Endothelial cell of umbilical vein (primary cell): ENCODE results near the gene TREML2. TPM values are rescaled to one million over a fixed set of nuclear protein-coding genes. Genes with fewer than 3 reads are reported as not detected.

Experiments
- BruUV-seq: library from RNA; stranded (reverse); fragments of 400-500 nt; replicated peaks from 2 replicates; lab custom pipeline; 2021; lab: Mats Ljungman, UMichigan
- CTCF ChIA-PET: fragments of 300-600, 350-600 bp; sonication (Branson Sonifier 250); formaldehyde crosslinking; loops from one replicate; lab custom pipeline; 2021; ENCODE audit warnings: antibody characterized with exemption, inconsistent platforms; lab: Charles Lee
- POLR2A ChIA-PET: fragments of 300-600, 350-600 bp; sonication (Branson Sonifier 250); formaldehyde crosslinking; loops from one replicate; lab custom pipeline; 2021; ENCODE audit warnings: antibody characterized with exemption, inconsistent platforms; lab: Charles Lee
- DNase-seq: peaks from one replicate; pipeline ENCODE4 v3.0.0-alpha.2; 2011; ENCODE audit warnings: low read depth, low spot score
- FAIRE-seq: peaks from 2 replicates; lab custom pipeline; 2011; peaks lifted over from hg19 to GRCh38; lab: Jason Lieb, UNC
- H2AFZ ChIP-seq: 2 replicates; pipeline ENCODE4 v1.6.0; 2012; ENCODE audit warnings: low read depth, low read length, control low read depth, inconsistent platforms
- H3K27ac ChIP-seq: 2 replicates; pipeline ENCODE4 v1.5.1; 2011; ENCODE audit warnings: low read depth, mild to moderate bottlenecking, control low read depth, low read length, moderate library complexity; ENCODE audit not compliant: insufficient read depth
- H3K27me3 ChIP-seq, 2 experiments: 2 replicates each; pipeline versions ENCODE4 v1.6.0 to v1.6.1; 2011; ENCODE audit warnings: low read length in 2 of 2, mixed read lengths in 1 of 2; ENCODE audit not compliant: control insufficient read depth in 2 of 2, insufficient read depth in 2 of 2
- H3K36me3 ChIP-seq, 2 experiments: 2 replicates in 1 of 2; 3 replicates in 1 of 2; pipeline ENCODE4 v1.5.1; 2011; ENCODE audit warnings: low read length in 2 of 2, mild to moderate bottlenecking in 1 of 2, moderate library complexity in 1 of 2; ENCODE audit not compliant: control insufficient read depth in 2 of 2, insufficient read depth in 2 of 2; ENCODE audit errors: extremely low read depth in 1 of 2
- H3K4me1 ChIP-seq: 3 replicates; pipeline ENCODE4 v1.5.1; 2011; ENCODE audit warnings: mild to moderate bottlenecking, low read length; ENCODE audit not compliant: control insufficient read depth, insufficient read depth; ENCODE audit errors: extremely low read depth
- H3K4me2 ChIP-seq: 2 replicates; pipeline ENCODE4 v1.6.1; 2011; ENCODE audit warnings: low read length, control low read depth, mixed read lengths; ENCODE audit not compliant: insufficient read depth
- H3K4me3 ChIP-seq, 3 experiments: fragments of 200-600 bp in 1 of 3; sonication (generic), shearing (Covaris generic) in 1 of 3; replicated peaks in 1 of 3; 2 replicates each; pipeline ENCODE4 v1.5.1; 2011 to 2016; ENCODE audit warnings: control low read depth in 3 of 3, low read length in 3 of 3, mild to moderate bottlenecking in 2 of 3, inconsistent platforms in 1 of 3, low read depth in 1 of 3, moderate library complexity in 1 of 3; ENCODE audit not compliant: insufficient read depth in 1 of 3
- H3K79me2 ChIP-seq: 2 replicates; pipeline ENCODE4 v1.6.0; 2012; ENCODE audit warnings: low read length, inconsistent platforms; ENCODE audit not compliant: control insufficient read depth, insufficient read depth
- H3K9ac ChIP-seq: replicated peaks from 2 replicates; pipeline ENCODE3; 2011; ENCODE audit warnings: low read length, control low read depth; ENCODE audit not compliant: insufficient read depth; ENCODE audit errors: extremely low read depth
- H3K9me1 ChIP-seq: replicated peaks from 3 replicates; pipeline ENCODE4 v1.6.0; 2011; ENCODE audit warnings: mild to moderate bottlenecking, low read length; ENCODE audit not compliant: control insufficient read depth, insufficient read depth; ENCODE audit errors: extremely low read depth
- H3K9me3 ChIP-seq: replicated peaks from 2 replicates; pipeline ENCODE4 v1.5.1; 2012; ENCODE audit warnings: low read length, inconsistent platforms; ENCODE audit not compliant: control insufficient read depth, insufficient read depth
- H4K20me1 ChIP-seq: replicated peaks from 2 replicates; pipeline ENCODE3; 2011; ENCODE audit warnings: mild to moderate bottlenecking, low read length; ENCODE audit not compliant: control insufficient read depth, insufficient read depth; ENCODE audit errors: extremely low read depth
- CTCF ChIP-seq, 2 donors: IDR thresholded peaks; 1 replicate in 1 of 2; 2 replicates in 1 of 2; pipeline ENCODE4 v1.5.1; 2011; ENCODE audit warnings: low read length in 2 of 2, mild to moderate bottlenecking in 2 of 2, moderate library complexity in 2 of 2, control low read depth in 1 of 2, inconsistent platforms in 1 of 2, low read depth in 1 of 2; ENCODE audit not compliant: insufficient read depth in 1 of 2; ENCODE audit errors: extremely low read depth in 1 of 2
- EZH2 ChIP-seq: IDR thresholded peaks from 2 replicates; pipeline ENCODE4 v1.6.1; 2012; ENCODE audit warnings: borderline replicate concordance, low read depth, mild to moderate bottlenecking, moderate library complexity, low read length, inconsistent platforms; ENCODE audit not compliant: severe bottlenecking
- FOS ChIP-seq: IDR thresholded peaks from 2 replicates; pipeline ENCODE4 v1.6.1; 2011; ENCODE audit warnings: mild to moderate bottlenecking, low read length, moderate library complexity, borderline replicate concordance; ENCODE audit not compliant: insufficient read depth
- GATA2 ChIP-seq: IDR thresholded peaks from 2 replicates; pipeline ENCODE4 v1.7.0; 2011; ENCODE audit warnings: low read depth, mild to moderate bottlenecking, moderate library complexity, mixed read lengths, low read length; ENCODE audit not compliant: insufficient read length, insufficient read depth
- JUN ChIP-seq: IDR thresholded peaks from 2 replicates; pipeline ENCODE4 v1.6.1; 2011; ENCODE audit warnings: borderline replicate concordance, low read depth; ENCODE audit not compliant: insufficient read length, insufficient read depth
- MAX ChIP-seq: IDR thresholded peaks from 2 replicates; pipeline ENCODE4 v1.6.1; 2011; ENCODE audit not compliant: insufficient read depth, insufficient read length
- MYC ChIP-seq: IDR thresholded peaks from one replicate; pipeline ENCODE4 v1.6.1; 2011; ENCODE audit warnings: mild to moderate bottlenecking, low read depth, low read length
- POLR2A ChIP-seq: IDR thresholded peaks from 2 replicates; pipeline ENCODE4 v1.6.1; 2012; ENCODE audit warnings: low read depth, mild to moderate bottlenecking, control low read depth, low read length
- POLR2AphosphoS5 ChIP-seq: IDR thresholded peaks from 2 replicates; pipeline ENCODE4 v1.6.1; 2012; ENCODE audit warnings: low read depth, mild to moderate bottlenecking, control low read depth, low read length, moderate library complexity; ENCODE audit not compliant: insufficient read depth
- dilution Hi-C: fragments of 300-500 bp; cut with MboI; formaldehyde crosslinking; loops from one replicate; pipeline ENCODE4 v1.15.0; 2019; ENCODE audit warnings: low sequenced_read_pairs; ENCODE audit not compliant: extremely low pct_ligation_motif_present
- intact Hi-C: fragments of 100-400 bp; cut with micrococcal nuclease; formaldehyde crosslinking; loops from one replicate; pipeline ENCODE4 v1.10.0; 2022
- polyA plus RNA-seq, 4 experiments: library from polyadenylated mRNA; depleted of rRNA in 3 of 4; stranded (reverse) in 3 of 4; unstranded in 1 of 4; fragments of >200 nt; gene quantifications; 2 replicates each; pipeline versions ENCODE4 v1.2.1 to v1.2.3, GENCODE V29; 2011 to 2012; ENCODE audit warnings: missing spikeins in 1 of 4
- total RNA-seq: library from RNA; stranded (reverse); gene quantifications from 2 replicates; pipeline ENCODE4 v1.2.3, GENCODE V29; 2021

The TREML2 gene
- total and polyA plus RNA-seq, 2 donors (not counting 3 experiments of a cell fraction or from before 2014, with no cell fraction given): not detected

- DNase-seq (no peak), FAIRE-seq (no peak)
- CTCF ChIA-PET: interaction anchor here (5.0 kb wide), 1 partner anchor 10 kb away, joined by 28 read pairs; no protein-coding TSS in a partner anchor
- POLR2A ChIA-PET: no interaction called here
- BruUV-seq: no TSS peak
- Histone ChIP-seq H2AFZ (no peak overlapping the region), H3K27ac (no peak overlapping the region), H4K20me1 (no peaks in the 10 kb centered on the region), H3K27me3 (peaks cover 4 to 7% of the 10 kb centered on the region in 2 experiments), H3K9me1 (no peaks in the 10 kb centered on the region), H3K79me2 (no peaks in the 10 kb centered on the region), H3K36me3 (no peaks in the 10 kb centered on the region), H3K9me3 (no peaks in the 10 kb centered on the region), H3K4me1 (no peaks in the 10 kb centered on the region), H3K9ac (no peak overlapping the region), H3K4me2 (no peak overlapping the region), H3K4me3 (no peak overlapping the region)
- intact Hi-C loops (no loop called here), dilution Hi-C loops (no loop called here)
- no peak for TF ChIP-seq CTCF (IDR thresholded peaks at IDR 0.05; ENCODE audit: extremely low read depth in 1 of 2, insufficient read depth in 1 of 2, low read depth in 1 of 2, low read length in 2 of 2)
- TF ChIP-seq JUN: no peak
- no peak for TF ChIP-seq GATA2
- no peak for TF ChIP-seq FOS
- TF ChIP-seq EZH2: no peak
- no peak for TF ChIP-seq MAX
- TF ChIP-seq POLR2AphosphoS5: no peak
- no peak for TF ChIP-seq POLR2A
- TF ChIP-seq MYC: no peak
Observed at GRCh38 chr6:41171908-41172307, 29.0 kb downstream of the TREML2 start.
